HCT116 (cell line): ENCODE measurements around the gene SLBP.

ENCODE experiments used
- CEBPB ChIP-seq: IDR thresholded peaks from 2 replicates; pipeline ENCODE4 v1.6.1; 2012; ENCODE audit warnings: low read depth
- POLR2A ChIP-seq: IDR thresholded peaks from 2 replicates; pipeline ENCODE4 v1.7.0; 2011; ENCODE audit warnings: borderline replicate concordance; ENCODE audit not compliant: insufficient read depth, insufficient read length; ENCODE audit errors: extremely low read depth
- POLR2AphosphoS5 ChIP-seq: IDR thresholded peaks from 2 replicates; pipeline ENCODE4 v1.6.1; 2011; ENCODE audit warnings: mild to moderate bottlenecking, low read depth, low read length, moderate library complexity
- SP1 ChIP-seq: IDR thresholded peaks from 2 replicates; pipeline ENCODE4 v1.6.1; 2012; ENCODE audit warnings: low read depth
- ZFX ChIP-seq: fragments of 450-650 bp; IDR thresholded peaks from 2 replicates; pipeline ENCODE4 v1.6.1; 2017
- ZNF274 ChIP-seq: fragments of 200-500 bp; sonication (Bioruptor generic); IDR thresholded peaks from 2 replicates; pipeline ENCODE4 v1.6.1; 2014; ENCODE audit warnings: mild to moderate bottlenecking, low read depth, low read length, inconsistent platforms
- TF ChIP-seq, protein P1 (sequence below), 3 experiments: fragments of 200-600 bp in 1 of 3; sonication (generic) in 1 of 3; IDR thresholded peaks in 2 of 3; conservative IDR thresholded peaks in 1 of 3; 2 replicates each; pipeline ENCODE4 v1.5.1; 2012 to 2017; ENCODE audit warnings: low read depth in 2 of 3, low read length in 2 of 3, antibody characterized with exemption in 1 of 3, borderline replicate concordance in 1 of 3, control low read depth in 1 of 3, mild to moderate bottlenecking in 1 of 3, mixed read lengths in 1 of 3, mixed run types in 1 of 3, moderate library complexity in 1 of 3; ENCODE audit not compliant: insufficient read depth in 1 of 3
- TF ChIP-seq, protein P2 (sequence below): IDR thresholded peaks from 2 replicates; pipeline ENCODE4 v1.6.1; 2012

DNA sequence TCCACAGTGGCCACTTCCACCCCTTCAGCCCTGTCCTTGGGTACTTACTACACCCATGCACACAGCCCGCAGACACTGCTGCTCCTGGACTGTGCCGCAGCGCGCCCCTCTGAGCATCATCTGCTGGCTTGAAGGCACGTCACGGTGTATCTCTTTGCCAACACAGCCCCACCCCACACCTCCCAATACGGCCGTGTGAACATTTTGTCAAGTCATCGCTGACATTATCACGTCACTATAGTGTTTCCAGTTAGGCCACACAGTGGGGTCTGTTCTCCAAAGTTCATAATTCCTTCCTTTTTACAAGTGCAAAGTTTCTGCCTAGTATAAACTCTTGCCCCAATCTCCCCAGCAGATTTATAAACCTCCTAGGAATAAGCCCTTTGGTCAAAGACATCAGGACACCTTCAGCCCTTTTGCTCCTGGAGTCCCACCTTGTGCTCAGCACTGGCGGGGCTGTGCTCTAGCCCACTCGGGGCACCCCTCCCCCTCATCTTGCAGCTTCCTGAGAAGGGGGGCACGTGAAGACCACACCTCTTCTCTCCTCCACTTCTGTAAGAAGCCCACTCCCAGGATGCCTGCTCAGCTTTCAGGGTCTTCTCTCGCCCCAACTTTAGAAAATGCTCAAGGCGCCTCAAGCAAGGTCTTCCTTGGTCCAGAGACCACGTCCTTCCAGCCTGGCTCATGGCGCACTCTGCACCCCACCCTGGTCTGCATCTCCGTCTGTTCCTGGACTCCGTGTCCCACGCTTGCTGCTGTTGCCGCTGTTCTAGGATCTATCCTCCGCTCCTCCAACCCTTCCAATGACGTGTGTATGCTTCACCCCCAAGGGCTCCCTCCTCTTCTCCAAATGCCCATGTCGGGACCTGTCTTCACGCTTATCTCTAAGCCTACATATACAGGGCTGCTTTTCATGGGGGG, 35.3 kb downstream of the SLBP start:
- TF ChIP-seq ZFX (no peak), SP1 (no peak), CEBPB (no peak), POLR2A (no peak), POLR2AphosphoS5 (no peak), ZNF274 (no peak)
- TF ChIP-seq, protein P1, sequence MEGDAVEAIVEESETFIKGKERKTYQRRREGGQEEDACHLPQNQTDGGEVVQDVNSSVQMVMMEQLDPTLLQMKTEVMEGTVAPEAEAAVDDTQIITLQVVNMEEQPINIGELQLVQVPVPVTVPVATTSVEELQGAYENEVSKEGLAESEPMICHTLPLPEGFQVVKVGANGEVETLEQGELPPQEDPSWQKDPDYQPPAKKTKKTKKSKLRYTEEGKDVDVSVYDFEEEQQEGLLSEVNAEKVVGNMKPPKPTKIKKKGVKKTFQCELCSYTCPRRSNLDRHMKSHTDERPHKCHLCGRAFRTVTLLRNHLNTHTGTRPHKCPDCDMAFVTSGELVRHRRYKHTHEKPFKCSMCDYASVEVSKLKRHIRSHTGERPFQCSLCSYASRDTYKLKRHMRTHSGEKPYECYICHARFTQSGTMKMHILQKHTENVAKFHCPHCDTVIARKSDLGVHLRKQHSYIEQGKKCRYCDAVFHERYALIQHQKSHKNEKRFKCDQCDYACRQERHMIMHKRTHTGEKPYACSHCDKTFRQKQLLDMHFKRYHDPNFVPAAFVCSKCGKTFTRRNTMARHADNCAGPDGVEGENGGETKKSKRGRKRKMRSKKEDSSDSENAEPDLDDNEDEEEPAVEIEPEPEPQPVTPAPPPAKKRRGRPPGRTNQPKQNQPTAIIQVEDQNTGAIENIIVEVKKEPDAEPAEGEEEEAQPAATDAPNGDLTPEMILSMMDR (IDR thresholded peaks at IDR 0.05 in 2 of 3, conservative IDR thresholded peaks at IDR 0.05 in 1 of 3; ENCODE audit: borderline replicate concordance in 1 of 3, insufficient read depth in 1 of 3, low read depth in 2 of 3, low read length in 2 of 3), result no peak
- TF ChIP-seq, protein P2, sequence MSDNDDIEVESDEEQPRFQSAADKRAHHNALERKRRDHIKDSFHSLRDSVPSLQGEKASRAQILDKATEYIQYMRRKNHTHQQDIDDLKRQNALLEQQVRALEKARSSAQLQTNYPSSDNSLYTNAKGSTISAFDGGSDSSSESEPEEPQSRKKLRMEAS, result no peak
